KBM-7 (cell line): ENCODE data around the gene OTUB1.
"Not testable (repeated sequence)": the region's sequence is repeated elsewhere in the genome, so short reads cannot be mapped to it uniquely, and the experiment has no call there.

Source experiments
- DNase-seq: peaks from one replicate; pipeline ENCODE4 v3.0.0-alpha.2; 2015
- in situ Hi-C: fragments of 300-500 bp; cut with MboI; formaldehyde crosslinking; loops from 2 replicates; pipeline ENCODE4 v1.14.3; 2020; ENCODE audit warnings: low sequenced_read_pairs, low pct_unique_long_range_greater_than_20kb, mixed read lengths

OTUB1 gene, protein sequence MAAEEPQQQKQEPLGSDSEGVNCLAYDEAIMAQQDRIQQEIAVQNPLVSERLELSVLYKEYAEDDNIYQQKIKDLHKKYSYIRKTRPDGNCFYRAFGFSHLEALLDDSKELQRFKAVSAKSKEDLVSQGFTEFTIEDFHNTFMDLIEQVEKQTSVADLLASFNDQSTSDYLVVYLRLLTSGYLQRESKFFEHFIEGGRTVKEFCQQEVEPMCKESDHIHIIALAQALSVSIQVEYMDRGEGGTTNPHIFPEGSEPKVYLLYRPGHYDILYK

DNA sequence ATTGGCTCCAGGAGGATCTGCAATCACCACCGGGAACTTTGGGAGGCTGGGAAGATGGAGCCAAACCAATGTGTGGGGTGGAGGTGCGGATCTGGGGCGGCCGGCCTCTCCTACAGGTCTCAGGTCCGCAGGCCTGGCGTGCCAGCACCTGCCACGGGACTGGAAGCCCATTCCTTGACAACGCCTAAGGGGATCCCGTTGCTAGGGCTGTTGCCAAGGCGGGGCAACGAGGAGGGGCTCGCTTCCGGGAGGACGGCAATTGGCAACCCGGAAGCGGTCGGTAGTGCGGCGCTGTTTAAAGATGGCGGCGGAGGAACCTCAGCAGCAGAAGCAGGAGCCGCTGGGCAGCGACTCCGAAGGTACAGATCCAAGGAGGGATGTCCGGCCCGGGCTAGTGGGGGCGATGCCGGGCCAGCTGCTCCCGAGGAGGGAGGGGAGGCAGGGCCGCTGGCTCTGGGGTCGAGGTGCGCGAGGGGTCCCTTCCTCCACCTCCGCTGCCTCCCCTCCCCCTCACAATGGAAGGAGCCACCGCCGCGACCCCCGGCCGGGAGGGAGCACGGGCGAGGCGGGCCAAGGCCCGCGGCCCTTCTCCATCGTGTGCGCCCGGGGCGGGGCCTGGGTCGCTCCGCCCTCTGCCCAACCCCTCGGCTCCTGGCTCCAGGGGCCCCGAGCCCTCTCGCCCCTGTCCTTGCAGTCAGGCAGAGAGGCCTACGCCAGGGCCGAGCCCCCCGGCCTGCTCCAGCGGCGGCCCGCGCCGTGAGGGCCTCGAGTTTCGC, at the start of gene OTUB1:
OTUB1 (plus strand) TSS at position 283 of the 776 bp plus-strand sequence; CDS start at position 302, 19 bp downstream.
- DNase-seq: peak; percentile 91
- in situ Hi-C loops: no loop called here

GRCh38 chr11:63937713-63938478, 48.3 kb upstream of the OTUB1 start:
- no peak for DNase-seq
- in situ Hi-C loops: no loop called here

DNA sequence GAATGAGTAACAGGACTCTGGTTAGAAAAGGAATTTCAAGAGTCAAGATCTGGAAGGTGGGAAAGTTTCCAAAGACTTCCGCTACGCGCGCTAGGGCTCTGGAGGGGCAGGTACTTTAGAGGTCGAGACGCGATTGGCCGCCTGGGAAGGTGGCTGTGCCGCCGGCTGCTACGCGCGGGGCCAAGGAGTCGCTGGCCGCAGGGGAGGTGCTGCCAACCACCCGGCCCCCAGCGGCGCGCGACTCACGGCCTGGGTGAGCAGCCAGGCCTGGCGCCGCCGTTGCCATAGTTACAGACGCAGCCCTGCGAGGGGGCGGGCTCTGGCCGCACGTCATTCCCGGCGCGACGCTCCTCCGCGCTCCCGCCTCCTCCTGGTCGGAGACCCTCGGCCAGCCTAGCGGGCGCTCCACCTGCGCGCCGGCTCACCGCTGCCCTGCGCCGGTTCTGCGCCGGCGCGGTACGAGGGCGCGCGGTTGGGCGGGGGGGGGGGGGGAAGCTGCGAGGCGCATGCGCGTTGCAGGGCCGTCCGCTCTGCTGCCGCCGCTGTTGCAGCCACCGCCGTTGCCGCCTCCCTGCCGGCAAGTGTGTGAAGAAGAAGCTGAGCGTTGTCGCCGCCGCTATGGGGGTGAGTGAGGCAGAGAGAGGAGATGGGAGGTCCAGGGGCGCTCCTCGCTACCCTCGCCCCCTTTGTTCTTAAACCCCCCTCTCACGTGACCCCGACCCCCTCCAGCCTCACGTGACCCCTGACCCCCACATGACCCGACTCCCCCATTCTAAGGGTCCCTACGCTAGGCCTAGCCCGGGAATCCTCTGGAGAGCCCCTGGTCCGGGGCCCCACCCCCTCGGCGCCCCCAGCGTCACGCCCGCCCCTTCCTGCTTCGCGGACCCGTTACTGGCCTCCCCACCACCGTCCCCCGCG, 47.5 kb upstream of the OTUB1 start, which contains the start of gene NAA40:
NAA40 (plus strand) TSS at position 524 of the 918 bp plus-strand sequence; CDS start at position 619, 95 bp downstream.
- in situ Hi-C loops: no loop called here
- peak; percentile 99 for DNase-seq

GRCh38 chr11:63939397-63939891, 46.8 kb upstream of the OTUB1 start:
- peak; percentile 29 for DNase-seq
- in situ Hi-C loops: no loop called here

- peak; percentile 55 for DNase-seq
- in situ Hi-C loops: no loop called here
These were observed 45.5 kb upstream of the OTUB1 start for GRCh38 chr11:63940786-63941185.

DNA sequence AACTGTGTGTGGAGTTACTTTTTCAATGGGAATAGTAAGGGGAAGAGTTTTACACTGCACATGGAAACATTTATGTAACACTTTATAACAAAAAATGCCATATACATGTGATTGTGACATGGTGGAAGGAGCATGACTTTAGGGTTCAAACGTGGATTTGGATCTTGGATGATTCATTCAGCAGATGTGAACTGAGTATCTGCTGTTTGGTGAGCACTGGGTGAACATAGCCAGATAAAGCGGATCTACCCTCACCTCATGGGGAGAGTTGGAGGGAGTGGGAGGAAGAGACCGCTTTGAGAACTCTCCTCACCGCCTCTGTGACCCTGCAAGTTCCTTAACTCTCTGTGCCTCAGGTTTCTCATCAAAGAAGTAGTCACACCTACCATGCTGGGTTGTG, 44.3 kb upstream of the OTUB1 start:
- DNase-seq: no peak
- in situ Hi-C loops: no loop called here

DNA sequence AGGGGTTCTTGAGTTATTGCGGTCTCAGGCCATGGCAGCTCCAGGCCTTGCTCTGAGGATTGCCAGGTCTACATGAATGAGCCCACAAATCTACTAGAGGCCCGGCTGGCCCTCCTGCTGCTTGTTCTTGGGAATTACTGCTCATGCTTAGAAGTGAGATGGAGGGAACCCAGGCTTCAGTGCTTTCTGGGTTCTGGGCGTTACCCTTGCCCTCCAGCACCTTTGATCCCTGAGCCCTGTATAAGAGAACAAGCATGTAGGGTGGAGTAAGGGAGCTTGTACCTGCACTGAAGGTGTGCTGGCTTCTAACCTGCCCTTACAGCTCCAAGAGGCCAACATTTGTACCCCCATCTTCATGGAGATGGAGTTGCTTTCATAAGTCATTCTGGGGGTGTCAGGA, 43.4 kb upstream of the OTUB1 start:
- in situ Hi-C loops: no loop called here

DNA sequence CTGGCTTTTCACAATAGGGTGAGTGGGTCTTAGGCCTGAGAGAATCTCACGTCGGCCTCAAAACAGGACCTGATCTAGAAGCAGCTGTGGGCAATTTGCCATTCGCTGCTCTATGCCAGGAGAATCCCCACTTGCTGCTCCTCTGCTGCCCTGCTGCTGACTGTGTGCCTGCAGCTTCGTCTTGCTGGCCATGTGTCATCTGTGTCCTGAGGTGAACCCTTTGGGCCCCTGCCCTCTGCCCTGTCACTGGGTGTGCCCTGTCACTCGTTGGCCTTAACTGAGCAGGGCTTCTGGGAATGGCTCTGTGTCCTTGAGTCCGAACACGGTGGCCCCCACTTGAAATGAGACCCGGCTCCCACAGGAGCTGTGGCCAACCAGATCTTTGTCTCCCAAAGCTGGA, 41.3 kb upstream of the OTUB1 start:
- no peak for DNase-seq

More for the DNA sequence above, 43.4 kb upstream of the OTUB1 start:
- no peak for DNase-seq

GRCh38 chr11:63945477-63946163, 40.6 kb upstream of the OTUB1 start:
- in situ Hi-C loops: no loop called here
- peak; percentile 74 for DNase-seq

More for the DNA sequence above, 41.3 kb upstream of the OTUB1 start:
- in situ Hi-C loops: no loop called here

DNA sequence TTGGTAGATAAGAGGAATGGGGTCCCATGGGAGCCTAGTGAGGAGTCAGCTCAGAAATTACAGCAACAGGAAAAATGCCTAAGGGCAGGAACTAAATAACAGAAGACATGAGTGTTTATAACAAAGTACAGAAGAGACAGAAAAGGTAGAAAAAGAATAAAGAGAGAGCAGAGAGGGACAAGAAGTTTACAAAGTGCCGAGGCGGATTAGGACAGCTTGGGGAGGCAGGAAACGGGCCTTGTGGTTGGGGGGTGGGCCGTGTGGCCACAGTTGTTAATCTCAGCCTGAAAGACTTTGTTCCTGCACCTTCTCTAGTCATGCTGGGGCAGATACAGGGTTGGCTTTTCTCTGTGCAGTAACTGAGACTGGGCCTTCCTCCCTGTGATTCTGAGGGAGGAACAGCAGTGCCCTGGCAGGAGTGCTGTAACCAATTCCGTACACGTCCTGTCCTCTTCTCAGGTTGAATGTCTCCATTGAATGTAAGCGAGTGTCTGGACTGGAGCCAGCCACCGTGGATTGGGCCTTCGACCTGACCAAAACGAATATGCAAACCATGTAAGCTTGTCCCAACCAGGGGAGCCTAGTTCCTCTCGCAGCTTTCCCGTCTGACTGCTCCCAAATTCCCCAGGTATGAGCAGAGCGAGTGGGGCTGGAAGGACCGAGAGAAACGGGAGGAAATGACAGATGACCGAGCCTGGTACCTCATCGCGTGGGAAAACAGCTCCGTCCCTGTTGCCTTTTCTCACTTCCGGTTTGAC, 34.3 kb upstream of the OTUB1 start:
- in situ Hi-C loops: no loop called here

GRCh38 chr11:63952570-63952969, 33.7 kb upstream of the OTUB1 start:
- DNase-seq: no peak
- in situ Hi-C loops: no loop called here

More for the DNA sequence above, 34.3 kb upstream of the OTUB1 start:
- DNase-seq: peak; percentile 72

GRCh38 chr11:63958008-63958407, 28.2 kb upstream of the OTUB1 start:
- in situ Hi-C loops: no loop called here
- DNase-seq: no peak

DNA sequence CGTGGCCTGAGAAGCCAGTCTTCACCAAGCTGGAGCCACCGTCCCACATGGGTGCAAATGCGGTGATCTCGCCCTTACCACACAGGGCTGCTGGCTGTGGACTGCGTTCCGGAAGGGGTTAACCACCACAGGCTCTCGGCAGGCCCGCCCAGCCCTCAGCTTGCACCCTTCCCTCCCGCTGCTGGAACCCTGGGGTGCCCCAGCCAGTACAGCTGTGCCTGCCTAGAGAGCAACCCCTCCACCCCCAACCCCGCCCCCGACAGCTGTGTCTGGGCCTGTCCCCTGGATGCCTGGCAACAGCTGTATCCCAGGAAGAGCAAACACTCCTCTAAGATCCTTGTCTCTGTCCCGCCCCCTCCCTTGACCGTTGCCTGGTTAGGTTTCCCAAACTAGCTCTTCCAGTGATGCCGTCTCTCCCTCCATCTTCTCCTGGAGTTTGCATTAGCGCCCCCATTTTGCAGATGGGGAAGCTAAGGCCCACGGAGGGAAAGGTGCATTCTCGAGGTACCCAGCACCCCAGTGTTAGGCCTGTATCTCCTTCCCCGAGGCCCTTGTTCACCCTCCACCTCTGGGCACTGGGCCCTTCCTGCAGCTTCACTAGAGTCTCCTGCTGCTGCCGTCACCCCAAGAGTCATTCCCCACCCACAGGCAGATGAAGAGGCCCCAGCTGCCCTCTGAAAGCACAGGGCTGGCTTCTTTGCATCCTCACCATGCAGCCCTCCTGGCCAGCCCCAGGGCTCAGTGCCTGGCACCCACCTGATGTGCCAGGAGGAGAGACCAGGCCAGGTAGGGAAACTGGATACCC, 24.4 kb upstream of the OTUB1 start:
- DNase-seq: peak; percentile 34

GRCh38 chr11:63963895-63964294, 22.3 kb upstream of the OTUB1 start:
- DNase-seq, in situ Hi-C loops: not testable (repeated sequence)

More for the DNA sequence above, 24.4 kb upstream of the OTUB1 start:
- in situ Hi-C loops: no loop called here

GRCh38 chr11:63966444-63966843, 19.8 kb upstream of the OTUB1 start:
- no peak for DNase-seq
- in situ Hi-C loops: no loop called here

DNA sequence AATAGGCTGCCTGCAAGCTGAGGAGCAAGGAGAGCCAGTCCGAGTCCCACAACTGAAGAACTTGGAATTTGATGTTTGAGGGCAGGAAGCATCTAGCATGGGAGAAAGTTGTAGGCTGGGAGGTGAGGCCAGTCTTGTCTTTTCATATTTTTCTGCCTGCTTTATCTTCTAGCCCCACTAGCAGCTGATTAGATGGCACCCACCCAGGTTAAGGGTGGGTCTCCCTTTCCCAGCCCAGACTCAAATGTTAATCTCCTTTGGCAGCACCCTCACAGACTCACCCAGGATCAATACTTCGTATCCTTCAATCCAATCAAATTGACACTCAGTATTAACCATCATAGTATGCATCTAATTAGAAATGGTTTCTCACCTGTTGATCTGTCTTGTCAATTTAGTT, 16.8 kb upstream of the OTUB1 start:
- in situ Hi-C loops: no loop called here
- no peak for DNase-seq
